ENCODE results near the gene TRIM42. TPM values are rescaled to one million over a fixed set of nuclear protein-coding genes. Genes with fewer than 3 reads are reported as not detected.

The TRIM42 gene
- total RNA-seq, 2 experiments from 2014 or later, result not detected

DNA sequence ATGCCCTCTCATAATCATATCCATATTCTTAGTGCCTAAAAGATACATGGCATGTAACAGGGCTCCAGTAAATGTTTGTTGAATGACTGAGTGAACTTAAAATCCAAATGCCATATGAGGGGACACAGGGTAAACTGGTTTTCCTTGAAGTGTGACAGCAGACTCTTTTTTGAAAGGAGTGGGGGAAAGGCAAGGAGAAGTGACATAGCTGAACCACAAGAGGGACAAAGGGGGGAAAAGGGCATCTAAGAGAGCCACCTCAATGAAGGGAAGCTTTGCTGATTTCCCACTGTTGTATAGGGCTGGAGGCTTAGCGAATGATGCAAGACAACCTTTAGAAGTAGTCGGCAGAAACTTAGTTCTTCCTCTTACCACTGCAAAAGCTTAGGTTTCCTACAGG is 9.1 kb downstream of the TRIM42 start:
- no peak for DNase-seq (ENCODE audit: low spot score)
- Histone ChIP-seq H3K36me3 (ENCODE audit: insufficient read depth, low read length) (no peaks in the 10 kb centered on the region), H4K20me1 (ENCODE audit: insufficient read depth, low read length) (no peaks in the 10 kb centered on the region), H3K4me2 (ENCODE audit: low read length) (no peak overlapping the region), H3K9me3 (ENCODE audit: low read length) (no peaks in the 10 kb centered on the region), H3K27ac (ENCODE audit: low read depth, low read length, poor library complexity, severe bottlenecking) (no peak overlapping the region), H3K9me2 (ENCODE audit: insufficient read depth, low read length) (no peaks in the 10 kb centered on the region), H2AFZ (ENCODE audit: low read length) (no peak overlapping the region), H3K4me1 (ENCODE audit: insufficient read depth, low read length, poor library complexity, severe bottlenecking) (no peaks in the 10 kb centered on the region), H3K4me3 (ENCODE audit: low read depth, low read length, poor library complexity, severe bottlenecking) (no peak overlapping the region), H3K79me2 (ENCODE audit: insufficient read depth, low read depth, low read length) (no peaks in the 10 kb centered on the region)
- POLR2A ChIA-PET, result interaction anchor here (0.8 kb wide), 1 partner anchor 10 kb away, joined by 3 read pairs; no protein-coding TSS in a partner anchor
- no peak for TF ChIP-seq CTCF (conservative IDR thresholded peaks at IDR 0.05; ENCODE audit: low read length)
- no peak for TF ChIP-seq EZH2phosphoT487 (IDR thresholded peaks at IDR 0.05; ENCODE audit: borderline replicate concordance, low read depth, low read length)
- CTCF ChIA-PET (ENCODE audit: unreplicated experiment), result interaction anchor here (0.6 kb wide), 1 partner anchor 287 kb away, joined by 3 read pairs; no protein-coding TSS in a partner anchor
- BruUV-seq (replicated peaks), result no TSS peak
- intact Hi-C loops (cut with micrococcal nuclease; ENCODE audit: unreplicated experiment), result no loop called here

GRCh38 chr3:140695361-140696061 is 17.6 kb downstream of the TRIM42 start:
- no peak overlapping the region for H3K4me3 ChIP-seq (ENCODE audit: low read depth, low read length, poor library complexity, severe bottlenecking)
- no peaks in the 10 kb centered on the region for H3K9me3 ChIP-seq (ENCODE audit: low read length)
- BruUV-seq (replicated peaks), result no TSS peak
- CTCF ChIA-PET (ENCODE audit: unreplicated experiment), result no interaction called here
- no peaks in the 10 kb centered on the region for H3K36me3 ChIP-seq (ENCODE audit: insufficient read depth, low read length)
- POLR2A ChIA-PET, result interaction anchor here (1.0 kb wide), 1 partner anchor 8 kb away, joined by 4 read pairs; no protein-coding TSS in a partner anchor
- no peaks in the 10 kb centered on the region for H3K4me1 ChIP-seq (ENCODE audit: insufficient read depth, low read length, poor library complexity, severe bottlenecking)
- no peaks in the 10 kb centered on the region for H3K9me2 ChIP-seq (ENCODE audit: insufficient read depth, low read length)
- no peak overlapping the region for H2AFZ ChIP-seq (ENCODE audit: low read length)
- no peak overlapping the region for H3K4me2 ChIP-seq (ENCODE audit: low read length)
- H4K20me1 ChIP-seq (ENCODE audit: insufficient read depth, low read length), result no peaks in the 10 kb centered on the region
- no peak for DNase-seq (ENCODE audit: low spot score)
- H3K79me2 ChIP-seq (ENCODE audit: insufficient read depth, low read depth, low read length), result no peaks in the 10 kb centered on the region
- intact Hi-C loops (cut with micrococcal nuclease; ENCODE audit: unreplicated experiment), result no loop called here
- no peak for TF ChIP-seq EZH2phosphoT487 (IDR thresholded peaks at IDR 0.05; ENCODE audit: borderline replicate concordance, low read depth, low read length)
- no peak for TF ChIP-seq CTCF (conservative IDR thresholded peaks at IDR 0.05; ENCODE audit: low read length)
- H3K27ac ChIP-seq (ENCODE audit: low read depth, low read length, poor library complexity, severe bottlenecking), result no peak overlapping the region

DNA sequence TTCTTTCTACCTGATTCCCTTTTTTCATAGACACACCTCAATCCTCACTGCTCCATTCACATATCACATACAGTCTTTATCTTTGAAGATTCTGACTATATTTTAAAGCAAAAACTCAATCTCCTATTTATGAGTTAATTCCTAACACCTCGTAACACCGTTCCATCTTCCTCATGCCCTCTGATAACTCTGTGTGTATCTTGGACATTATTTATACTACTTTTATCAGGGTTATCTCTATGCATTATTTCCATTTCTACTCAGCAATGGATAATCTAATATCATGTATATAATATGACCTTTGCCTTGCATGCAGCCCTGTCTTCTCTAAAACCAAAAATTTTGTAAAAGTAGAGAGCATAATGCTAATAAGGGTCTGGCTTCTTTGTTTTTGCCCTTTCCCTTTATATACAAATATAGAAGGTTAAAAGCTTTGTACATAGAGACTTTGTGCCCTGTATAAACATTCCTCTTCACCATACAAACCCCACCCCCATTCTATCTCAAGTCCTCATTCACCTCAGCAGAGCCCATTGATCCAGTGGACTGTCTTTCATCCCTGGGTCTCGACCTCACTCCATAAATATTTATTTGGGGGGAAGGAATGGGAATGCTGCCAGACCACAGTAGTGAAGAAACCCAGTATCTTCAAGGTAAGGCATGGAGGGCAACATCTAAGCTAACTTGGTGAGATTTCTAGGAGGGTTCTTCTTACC is 21.8 kb downstream of the TRIM42 start:
- no peak overlapping the region for H3K4me2 ChIP-seq (ENCODE audit: low read length)
- ChIA-PET POLR2A (interaction anchor here (0.5 to 1.0 kb wide), 3 partner anchors 10 to 239 kb away, joined by 3 read pairs; no protein-coding TSS in a partner anchor), CTCF (ENCODE audit: unreplicated experiment) (no interaction called here)
- H3K27ac ChIP-seq (ENCODE audit: low read depth, low read length, poor library complexity, severe bottlenecking), result no peak overlapping the region
- H3K9me3 ChIP-seq (ENCODE audit: low read length), result no peaks in the 10 kb centered on the region
- H4K20me1 ChIP-seq (ENCODE audit: insufficient read depth, low read length), result no peaks in the 10 kb centered on the region
- no peaks in the 10 kb centered on the region for H3K4me1 ChIP-seq (ENCODE audit: insufficient read depth, low read length, poor library complexity, severe bottlenecking)
- H3K79me2 ChIP-seq (ENCODE audit: insufficient read depth, low read depth, low read length), result no peaks in the 10 kb centered on the region
- TF ChIP-seq CTCF (conservative IDR thresholded peaks at IDR 0.05; ENCODE audit: low read length), result no peak
- TF ChIP-seq EZH2phosphoT487 (IDR thresholded peaks at IDR 0.05; ENCODE audit: borderline replicate concordance, low read depth, low read length), result no peak
- no peak overlapping the region for H2AFZ ChIP-seq (ENCODE audit: low read length)
- DNase-seq (ENCODE audit: low spot score), result no peak
- intact Hi-C loops (cut with micrococcal nuclease; ENCODE audit: unreplicated experiment), result no loop called here
- BruUV-seq (replicated peaks), result no TSS peak
- H3K4me3 ChIP-seq (ENCODE audit: low read depth, low read length, poor library complexity, severe bottlenecking), result no peak overlapping the region
- no peaks in the 10 kb centered on the region for H3K36me3 ChIP-seq (ENCODE audit: insufficient read depth, low read length)
- H3K9me2 ChIP-seq (ENCODE audit: insufficient read depth, low read length), result no peaks in the 10 kb centered on the region

All from OCI-LY7 (cell line).